Measurements from ENCODE around the gene PDE4D. TPM values are rescaled to one million over a fixed set of nuclear protein-coding genes. Genes with fewer than 3 reads are reported as not detected.

PDE4D gene
- polyA plus RNA-seq, 1 donor (not counting 4 experiments of a cell fraction or from before 2014, with no cell fraction given): 3.6 TPM

GRCh38 chr5:59713498-59713844 lies 180.1 kb downstream of the PDE4D start:
- no peaks in the 10 kb centered on the region for H3K36me3 ChIP-seq (ENCODE audit: control insufficient read depth in 2 of 2, extremely low read depth in 1 of 2, insufficient read depth in 2 of 2, low read length in 2 of 2)
- H3K9me1 ChIP-seq (ENCODE audit: control insufficient read depth, extremely low read depth, insufficient read depth, low read length): no peaks in the 10 kb centered on the region
- H3K9me3 ChIP-seq (ENCODE audit: control insufficient read depth, low read depth, low read length): peaks cover 4% of the 10 kb centered on the region
- no peak overlapping the region for H3K9ac ChIP-seq (ENCODE audit: control insufficient read depth, extremely low read depth, insufficient read depth, low read length)
- TF ChIP-seq CTCF (optimal IDR thresholded peaks at IDR 0.05 in 1 of 3, IDR thresholded peaks at IDR 0.05 in 1 of 3, conservative IDR thresholded peaks at IDR 0.05 in 1 of 3; ENCODE audit: extremely low read depth in 1 of 3, insufficient read depth in 2 of 3, low read length in 3 of 3) (no peak), EZH2 (IDR thresholded peaks at IDR 0.05; ENCODE audit: low read length) (no peak)
- dilution Hi-C loops (cut with MboI; ENCODE audit: extremely low pct_ligation_motif_present, low sequenced_read_pairs): no loop called here
- no peak overlapping the region for H3K4me2 ChIP-seq (ENCODE audit: control insufficient read depth, extremely low read depth, insufficient read depth, low read depth, low read length)
- FAIRE-seq (no peak), DNase-seq (ENCODE audit: low read depth, low spot score) (no peak)
- no peak overlapping the region for H2AFZ ChIP-seq (ENCODE audit: control insufficient read depth, low read length)
- H3K4me1 ChIP-seq (ENCODE audit: control insufficient read depth, extremely low read depth, insufficient read depth, low read length): peaks cover 6% of the 10 kb centered on the region
- peaks cover 3% of the 10 kb centered on the region for H4K20me1 ChIP-seq (ENCODE audit: control insufficient read depth, extremely low read depth, insufficient read depth, low read length)
- H3K79me2 ChIP-seq (ENCODE audit: control insufficient read depth, insufficient read depth, low read length): no peaks in the 10 kb centered on the region
- H3K27me3 ChIP-seq (ENCODE audit: control insufficient read depth, extremely low read depth, insufficient read depth, low read length): no peaks in the 10 kb centered on the region
- H3K4me3 ChIP-seq (ENCODE audit: control insufficient read depth in 2 of 3, extremely low read depth in 1 of 3, insufficient read depth in 2 of 3, low read depth in 1 of 3, low read length in 3 of 3): no peak overlapping the region
- H3K27ac ChIP-seq (ENCODE audit: control insufficient read depth, insufficient read depth, low read length): no peak overlapping the region

- no peaks in the 10 kb centered on the region for H3K9me1 ChIP-seq (ENCODE audit: control insufficient read depth, extremely low read depth, insufficient read depth, low read length)
- H2AFZ ChIP-seq (ENCODE audit: control insufficient read depth, low read length): no peak overlapping the region
- no peaks in the 10 kb centered on the region for H3K79me2 ChIP-seq (ENCODE audit: control insufficient read depth, insufficient read depth, low read length)
- no peak overlapping the region for H3K9ac ChIP-seq (ENCODE audit: control insufficient read depth, extremely low read depth, insufficient read depth, low read length)
- no peak overlapping the region for H3K27ac ChIP-seq (ENCODE audit: control insufficient read depth, insufficient read depth, low read length)
- peaks cover 4% of the 10 kb centered on the region for H3K9me3 ChIP-seq (ENCODE audit: control insufficient read depth, low read depth, low read length)
- no peaks in the 10 kb centered on the region for H3K36me3 ChIP-seq (ENCODE audit: control insufficient read depth in 2 of 2, extremely low read depth in 1 of 2, insufficient read depth in 2 of 2, low read length in 2 of 2)
- FAIRE-seq (no peak), DNase-seq (ENCODE audit: low read depth, low spot score) (no peak)
- no peak for TF ChIP-seq EZH2 (IDR thresholded peaks at IDR 0.05; ENCODE audit: low read length)
- no peak overlapping the region for H3K4me2 ChIP-seq (ENCODE audit: control insufficient read depth, extremely low read depth, insufficient read depth, low read depth, low read length)
- H3K27me3 ChIP-seq (ENCODE audit: control insufficient read depth, extremely low read depth, insufficient read depth, low read length): no peaks in the 10 kb centered on the region
- dilution Hi-C loops (cut with MboI; ENCODE audit: extremely low pct_ligation_motif_present, low sequenced_read_pairs): no loop called here
- H3K4me1 ChIP-seq (ENCODE audit: control insufficient read depth, extremely low read depth, insufficient read depth, low read length): peaks cover 6% of the 10 kb centered on the region
- peaks cover 3% of the 10 kb centered on the region for H4K20me1 ChIP-seq (ENCODE audit: control insufficient read depth, extremely low read depth, insufficient read depth, low read length)
- no peak overlapping the region for H3K4me3 ChIP-seq (ENCODE audit: control insufficient read depth in 2 of 3, extremely low read depth in 1 of 3, insufficient read depth in 2 of 3, low read depth in 1 of 3, low read length in 3 of 3)
Measured at GRCh38 chr5:59712836-59713497, 180.6 kb downstream of the PDE4D start.

- no peak for TF ChIP-seq EZH2 (IDR thresholded peaks at IDR 0.05; ENCODE audit: low read length)
- TF ChIP-seq CTCF (optimal IDR thresholded peaks at IDR 0.05 in 1 of 3, IDR thresholded peaks at IDR 0.05 in 1 of 3, conservative IDR thresholded peaks at IDR 0.05 in 1 of 3; ENCODE audit: extremely low read depth in 1 of 3, insufficient read depth in 2 of 3, low read length in 3 of 3): no peak
- DNase-seq (ENCODE audit: low read depth, low spot score) (no peak), FAIRE-seq (no peak)
- Histone ChIP-seq H3K79me2 (ENCODE audit: control insufficient read depth, insufficient read depth, low read length) (no peaks in the 10 kb centered on the region), H3K36me3 (ENCODE audit: control insufficient read depth in 2 of 2, extremely low read depth in 1 of 2, insufficient read depth in 2 of 2, low read length in 2 of 2) (no peaks in the 10 kb centered on the region), H3K4me3 (ENCODE audit: control insufficient read depth in 2 of 3, extremely low read depth in 1 of 3, insufficient read depth in 2 of 3, low read depth in 1 of 3, low read length in 3 of 3) (no peak overlapping the region), H3K9ac (ENCODE audit: control insufficient read depth, extremely low read depth, insufficient read depth, low read length) (no peak overlapping the region), H3K9me3 (ENCODE audit: control insufficient read depth, low read depth, low read length) (peaks cover 4% of the 10 kb centered on the region), H4K20me1 (ENCODE audit: control insufficient read depth, extremely low read depth, insufficient read depth, low read length) (peaks cover 3% of the 10 kb centered on the region), H3K27ac (ENCODE audit: control insufficient read depth, insufficient read depth, low read length) (no peak overlapping the region), H3K27me3 (ENCODE audit: control insufficient read depth, extremely low read depth, insufficient read depth, low read length) (no peaks in the 10 kb centered on the region), H3K4me2 (ENCODE audit: control insufficient read depth, extremely low read depth, insufficient read depth, low read depth, low read length) (no peak overlapping the region), H3K4me1 (ENCODE audit: control insufficient read depth, extremely low read depth, insufficient read depth, low read length) (peaks cover 6% of the 10 kb centered on the region), H2AFZ (ENCODE audit: control insufficient read depth, low read length) (no peak overlapping the region), H3K9me1 (ENCODE audit: control insufficient read depth, extremely low read depth, insufficient read depth, low read length) (no peaks in the 10 kb centered on the region)
- dilution Hi-C loops (cut with MboI; ENCODE audit: extremely low pct_ligation_motif_present, low sequenced_read_pairs): no loop called here
Measured at GRCh38 chr5:59711310-59711709, 182.2 kb downstream of the PDE4D start.
